Activated gamma-delta T cell treated with anti-CD3 and anti-CD28 coated beads, Interleukin-2, amount 50 U/mL, for 16 hours (primary cell): ENCODE measurements around the gene CYP2E1.
A peak's percentile ranks its signal among the peaks of the same experiment; 100 is the strongest.
"Not testable (repeated sequence)": the region's sequence is repeated elsewhere in the genome, so short reads cannot be mapped to it uniquely, and the experiment has no call there.

Experiments
- DNase-seq: peaks from one replicate; pipeline ENCODE4 v3.0.0-alpha.2; 2020; ENCODE audit warnings: low read depth

CYP2E1 gene

DNA sequence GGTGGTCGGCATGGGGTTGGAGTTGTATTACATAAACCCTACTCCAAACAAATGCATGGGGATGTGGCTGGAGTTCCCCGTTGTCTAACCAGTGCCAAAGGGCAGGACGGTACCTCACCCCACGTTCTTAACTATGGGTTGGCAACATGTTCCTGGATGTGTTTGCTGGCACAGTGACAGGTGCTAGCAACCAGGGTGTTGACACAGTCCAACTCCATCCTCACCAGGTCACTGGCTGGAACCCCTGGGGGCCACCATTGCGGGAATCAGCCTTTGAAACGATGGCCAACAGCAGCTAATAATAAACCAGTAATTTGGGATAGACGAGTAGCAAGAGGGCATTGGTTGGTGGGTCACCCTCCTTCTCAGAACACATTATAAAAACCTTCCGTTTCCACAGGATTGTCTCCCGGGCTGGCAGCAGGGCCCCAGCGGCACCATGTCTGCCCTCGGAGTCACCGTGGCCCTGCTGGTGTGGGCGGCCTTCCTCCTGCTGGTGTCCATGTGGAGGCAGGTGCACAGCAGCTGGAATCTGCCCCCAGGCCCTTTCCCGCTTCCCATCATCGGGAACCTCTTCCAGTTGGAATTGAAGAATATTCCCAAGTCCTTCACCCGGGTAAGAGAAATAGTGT, at the start of gene CYP2E1:
Gene CYP2E1 (plus strand): TSS at position 407 of the 632 bp plus-strand sequence. CDS start 33 bp downstream, at position 440.
- no peak for DNase-seq

DNA sequence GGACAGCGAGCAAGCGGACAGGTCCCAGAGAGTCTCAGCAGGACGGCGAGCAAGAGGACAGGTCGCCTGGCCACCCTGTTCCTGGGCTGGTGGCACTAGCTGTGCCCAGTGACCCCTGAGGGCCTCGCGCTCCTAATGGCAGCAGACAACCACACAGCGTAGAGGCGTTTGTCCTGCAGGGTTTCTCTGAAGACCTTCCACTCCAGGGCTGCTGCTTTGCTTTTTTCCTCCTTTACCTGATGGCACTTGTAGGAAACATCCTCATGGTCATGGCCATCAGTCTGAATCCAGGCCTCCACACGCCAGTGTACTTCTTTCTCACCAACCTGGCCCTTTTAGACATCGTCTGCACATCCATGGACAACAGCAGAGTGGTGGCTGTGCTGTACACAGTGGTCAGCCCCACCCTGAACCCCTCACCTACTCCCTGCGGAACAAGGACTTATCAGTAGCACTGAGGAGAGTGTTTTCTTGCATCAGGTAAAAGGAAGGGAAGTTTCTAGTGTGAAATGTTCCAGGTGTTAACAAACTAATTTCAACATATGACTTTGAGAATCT, 46.0 kb upstream of the CYP2E1 start:
- DNase-seq = no peak

DNA sequence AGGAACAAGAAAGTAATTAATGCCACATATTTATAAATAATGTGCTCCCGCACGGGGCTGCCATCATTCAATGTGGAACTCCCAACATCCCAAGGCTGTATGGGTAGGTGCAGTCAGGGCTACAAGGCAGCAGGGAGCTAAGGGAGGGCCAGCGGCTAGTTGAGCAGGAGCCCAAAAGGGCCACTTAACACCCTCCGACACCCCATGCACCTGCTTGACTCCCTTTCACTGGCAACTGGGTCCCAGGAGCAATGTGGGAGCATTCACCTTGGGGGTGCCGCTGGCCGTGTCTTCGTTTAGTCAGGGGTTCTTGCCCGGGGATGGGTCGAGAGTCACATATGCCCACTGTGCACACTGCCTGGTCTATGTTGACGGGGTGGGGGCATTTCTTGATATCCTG, 45.5 kb upstream of the CYP2E1 start:
- no peak for DNase-seq

DNA sequence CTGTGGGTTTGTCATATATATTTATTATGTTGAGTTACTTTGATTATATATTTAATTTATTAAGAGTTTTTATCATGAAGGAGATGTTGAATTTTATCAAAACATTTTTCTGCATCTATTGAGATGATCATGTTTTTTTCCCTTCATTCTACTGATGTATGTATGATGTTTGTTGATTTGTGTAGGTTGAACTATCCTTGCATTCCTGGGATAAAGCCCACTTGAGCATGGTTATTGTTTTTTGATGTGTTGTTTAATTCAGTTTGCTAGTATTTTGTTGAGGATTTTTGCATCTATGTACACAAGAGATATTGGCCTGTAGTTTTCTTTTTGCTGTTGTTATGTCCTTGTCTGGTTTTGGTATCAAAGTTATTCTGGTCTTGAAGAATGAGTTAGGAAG, 42.3 kb upstream of the CYP2E1 start:
- DNase-seq = no peak

DNA sequence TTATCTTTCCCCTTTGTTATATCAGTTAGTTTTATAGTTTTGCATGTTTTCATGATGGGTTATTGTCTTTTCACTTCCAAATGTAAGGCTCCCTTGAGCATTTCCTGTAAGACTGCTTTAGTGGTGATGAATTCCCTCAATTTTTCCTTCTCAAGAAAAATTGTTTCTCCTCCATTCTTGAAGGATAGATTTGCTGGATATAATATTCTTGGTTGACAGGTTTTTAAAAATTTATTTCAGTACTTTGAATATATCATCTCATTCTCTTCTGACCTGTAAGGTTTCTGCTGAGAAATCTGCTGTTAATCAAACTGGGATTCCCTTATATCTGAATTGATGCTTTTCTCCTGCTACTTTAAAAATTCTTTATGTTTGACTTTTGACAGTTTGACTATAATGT, 40.1 kb upstream of the CYP2E1 start:
- no peak for DNase-seq

DNA sequence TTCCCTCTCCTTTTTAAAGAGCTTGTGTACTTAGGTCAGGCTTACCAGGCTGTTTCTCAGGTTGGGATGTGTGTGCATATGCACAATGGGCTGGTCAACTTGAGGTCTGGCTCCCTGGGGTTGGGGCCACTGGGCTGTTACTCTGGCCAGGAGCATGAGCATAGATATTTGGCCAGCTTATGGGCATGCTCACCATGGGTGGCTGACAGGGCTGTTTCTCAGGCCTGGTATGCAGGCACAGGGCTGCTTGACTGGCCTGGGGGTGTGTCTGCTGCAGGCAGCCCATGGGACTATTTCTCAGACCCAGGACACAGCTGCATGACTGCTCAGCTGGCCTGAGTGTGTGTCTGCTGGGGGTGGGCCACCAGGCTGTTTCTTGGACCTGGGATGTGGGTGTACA, 38.8 kb upstream of the CYP2E1 start:
- no peak for DNase-seq

DNA sequence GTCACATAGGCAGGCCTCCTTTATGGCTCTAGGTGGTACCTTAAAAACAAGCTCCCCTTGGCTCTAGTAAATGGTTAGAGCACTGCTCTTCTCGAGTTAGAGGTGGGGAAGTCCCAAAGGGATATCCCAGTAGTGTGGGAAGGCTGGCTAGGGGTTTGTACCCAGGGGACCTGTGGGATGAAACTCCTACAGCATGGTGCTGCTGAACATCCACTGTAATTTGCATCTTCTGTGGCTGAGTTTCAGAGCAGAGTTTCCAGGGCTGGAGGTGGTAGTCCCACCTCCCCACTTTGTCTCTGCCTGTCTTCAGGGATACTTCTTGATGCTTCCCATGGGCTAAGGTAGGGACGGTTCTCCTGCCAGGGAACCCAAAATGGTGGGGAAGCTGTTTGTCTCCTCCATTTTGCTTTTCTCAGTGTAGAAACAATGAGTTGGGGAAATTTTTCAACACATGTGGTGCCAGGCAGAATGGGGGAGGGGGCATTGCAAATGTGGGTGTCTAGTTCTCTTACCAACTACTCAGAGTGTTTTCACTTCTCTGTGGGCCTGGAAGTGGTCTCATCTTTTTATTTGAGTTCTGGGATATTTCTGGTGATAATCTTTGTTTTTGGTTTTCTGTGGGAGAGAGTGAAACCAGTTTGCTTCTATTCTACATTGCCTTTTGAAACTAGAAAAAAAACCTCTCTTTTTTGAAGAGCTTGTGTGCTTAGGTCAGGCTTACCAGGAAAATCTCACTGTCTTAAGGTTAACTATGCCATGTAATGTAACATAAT, 37.2 kb upstream of the CYP2E1 start:
- no peak for DNase-seq

DNA sequence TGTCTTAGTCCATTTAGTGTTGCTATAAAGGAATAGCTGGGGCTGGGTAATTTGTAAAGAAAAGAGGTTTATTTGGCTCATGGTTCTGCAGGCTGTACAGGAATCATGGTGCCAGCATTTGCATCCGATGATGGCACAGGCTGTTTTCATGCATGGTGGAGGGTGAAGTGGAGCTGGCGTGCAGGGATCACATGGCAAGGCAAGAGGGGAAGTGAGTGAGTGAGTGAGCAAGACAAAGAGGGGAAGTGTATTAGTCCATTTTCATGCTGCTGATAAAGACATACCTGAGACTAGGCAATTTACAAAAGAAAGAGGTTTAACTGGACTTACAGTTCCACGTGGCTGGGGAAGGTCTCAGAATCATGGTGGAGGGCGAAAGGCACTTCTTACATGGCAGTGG, 33.6 kb upstream of the CYP2E1 start:
- not testable (repeated sequence) for DNase-seq

DNA sequence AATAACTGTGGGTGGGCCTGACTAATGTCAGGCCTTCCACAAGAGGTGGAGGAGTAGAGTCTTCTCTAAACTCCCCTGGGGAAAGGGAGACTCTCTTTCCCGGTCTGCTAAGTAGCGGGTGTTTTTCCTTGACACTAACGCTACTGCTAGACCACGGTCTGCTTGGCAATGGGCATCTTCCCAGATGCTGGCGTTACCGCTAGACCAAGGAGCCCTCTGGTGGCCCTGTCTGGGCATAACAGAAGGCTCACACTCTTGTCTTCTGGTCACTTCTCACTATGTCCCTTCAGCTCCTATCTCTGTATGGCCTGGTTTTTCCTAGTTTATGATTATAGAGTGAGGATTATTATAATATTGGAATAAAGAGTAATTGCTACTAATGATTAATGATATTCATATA, 29.8 kb upstream of the CYP2E1 start:
- not testable (repeated sequence) for DNase-seq

DNA sequence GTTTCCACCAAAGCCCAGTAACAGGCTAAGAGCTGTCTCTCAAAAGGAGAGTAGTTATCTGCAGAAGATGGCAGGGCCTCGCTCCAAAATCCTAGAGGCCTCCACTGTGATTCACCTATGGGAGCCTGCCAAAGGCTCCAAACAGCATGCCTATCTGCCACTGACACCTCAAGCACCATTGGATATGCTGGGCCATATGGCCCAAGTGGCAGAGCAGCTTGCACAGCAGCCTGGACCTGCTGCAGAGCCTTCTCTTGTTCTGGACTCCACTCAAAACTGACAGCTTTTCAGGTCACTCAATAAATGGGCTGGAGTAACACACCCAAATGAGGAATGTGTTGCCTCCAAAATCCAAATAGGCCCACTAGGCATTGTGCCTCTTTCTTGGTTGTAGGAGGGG, 28.0 kb upstream of the CYP2E1 start:
- not testable (repeated sequence) for DNase-seq

DNA sequence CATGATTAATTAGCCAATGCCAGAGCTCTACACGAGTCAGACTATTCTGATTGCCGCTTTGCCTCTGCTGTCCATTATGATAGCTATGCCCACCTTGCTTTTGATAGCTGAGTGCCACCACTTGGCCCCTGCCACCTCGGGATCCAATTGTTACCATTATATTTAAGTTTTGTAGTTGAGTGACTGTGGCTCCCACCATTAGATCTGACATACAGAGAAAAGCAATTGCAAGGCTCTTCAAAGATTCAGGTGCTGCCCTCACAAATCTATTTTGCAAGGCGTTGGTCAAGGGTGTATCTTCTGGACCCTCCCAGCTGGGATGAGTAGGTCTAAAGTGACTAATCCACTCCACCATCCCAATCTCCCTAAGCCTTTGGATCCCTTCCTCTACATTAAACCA, 26.3 kb upstream of the CYP2E1 start:
- DNase-seq = not testable (repeated sequence)

DNA sequence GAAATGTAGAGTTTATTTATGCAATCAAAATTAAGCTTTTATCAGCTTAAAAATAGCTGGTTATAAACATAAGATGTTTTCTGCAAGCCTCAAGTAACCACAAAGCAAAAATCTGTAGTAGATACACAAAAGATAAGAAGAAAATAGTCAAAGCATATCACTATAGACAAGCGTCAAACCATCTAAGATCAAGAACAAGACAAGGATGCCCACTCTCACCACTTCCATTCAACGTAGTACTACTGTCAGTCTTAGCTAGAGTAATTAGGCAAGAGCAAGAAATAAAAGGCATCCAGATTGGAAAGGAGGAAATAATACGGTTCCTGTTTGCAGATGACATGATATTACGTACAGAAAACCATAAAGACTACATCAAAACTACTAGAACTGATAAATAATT, 17.5 kb upstream of the CYP2E1 start:
- no peak for DNase-seq

DNA sequence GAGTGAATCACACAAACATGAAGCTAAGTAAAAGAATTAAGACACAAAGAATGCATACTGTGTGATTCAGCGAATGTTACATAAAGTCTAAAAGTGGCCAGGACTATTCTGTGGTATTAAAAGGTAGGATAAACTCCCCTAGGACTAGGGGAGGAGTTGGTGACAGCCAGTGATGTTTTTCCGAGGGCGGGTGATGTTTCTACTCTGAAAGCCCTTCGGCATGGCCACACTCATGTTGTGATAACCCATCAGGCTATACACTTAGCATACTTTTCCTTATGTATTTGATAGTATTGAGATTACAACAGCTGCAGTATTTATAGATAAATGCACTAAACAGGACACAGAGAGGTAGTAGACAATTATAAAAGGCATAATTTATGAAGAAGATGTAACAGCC, 15.8 kb upstream of the CYP2E1 start:
- DNase-seq = no peak

DNA sequence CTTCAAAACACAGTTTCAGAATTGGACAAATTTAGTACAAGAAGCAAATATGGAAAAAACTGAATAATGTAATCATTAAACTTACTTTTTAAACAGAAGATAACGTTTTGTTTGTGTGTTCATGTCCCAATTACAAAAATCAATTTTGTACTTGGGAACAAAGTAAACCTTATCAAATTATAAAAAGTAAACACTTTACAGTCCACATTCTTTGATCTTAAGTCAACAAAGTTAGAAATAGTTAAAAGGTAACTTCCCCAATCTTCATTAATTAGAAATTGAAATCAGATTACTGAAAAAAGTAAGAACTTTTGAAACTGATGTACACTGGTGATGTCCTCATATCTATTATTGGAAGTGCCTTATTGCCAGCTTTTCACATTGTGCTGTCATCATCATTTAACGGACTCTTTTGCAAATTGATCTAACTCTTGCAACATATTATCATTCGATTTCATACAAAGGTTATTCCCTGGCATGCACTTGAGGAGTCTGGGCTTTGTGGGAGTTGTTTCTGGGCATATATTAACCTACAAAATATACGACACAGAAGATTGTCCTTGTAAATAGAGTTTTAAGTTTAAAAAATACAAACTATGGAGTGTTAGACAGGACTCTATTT, 15.1 kb upstream of the CYP2E1 start:
- DNase-seq = no peak

DNA sequence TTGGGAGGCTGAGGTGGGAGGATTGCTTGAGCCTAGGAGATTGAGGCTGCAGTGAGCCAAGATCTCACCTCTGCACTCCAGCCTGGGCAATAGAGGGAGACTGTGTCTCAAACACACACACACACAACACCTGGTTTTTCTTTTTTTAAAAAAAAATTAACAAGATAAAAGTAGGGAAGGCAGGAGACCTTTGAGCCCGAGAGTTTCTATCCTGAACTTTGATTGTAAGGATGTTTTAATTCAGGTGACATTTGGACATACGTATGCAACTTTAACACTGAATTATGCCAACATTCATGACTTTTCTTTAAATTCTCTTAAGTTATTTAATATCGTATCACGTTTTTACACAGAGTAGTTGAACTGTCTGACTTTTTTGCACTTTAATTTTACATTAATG, 11.7 kb upstream of the CYP2E1 start:
- DNase-seq = no peak

DNA sequence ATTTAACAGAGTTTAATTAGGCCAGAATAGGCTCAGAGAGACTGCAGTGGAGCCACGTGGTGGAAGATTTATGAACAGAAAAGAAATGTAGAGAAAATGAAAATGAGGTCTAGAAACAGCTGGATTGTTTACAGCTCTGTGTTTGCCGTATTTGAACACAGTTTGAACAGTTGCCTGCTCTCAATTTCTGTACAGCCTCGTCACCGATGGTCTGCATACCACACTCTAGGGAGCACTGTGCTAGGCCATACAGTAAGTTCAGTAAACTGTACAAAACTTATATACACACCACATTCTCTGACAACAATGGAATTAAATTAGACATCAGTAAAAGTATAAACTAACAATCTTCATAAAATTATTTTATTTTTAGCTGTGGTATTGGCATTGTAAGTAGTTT, 11.1 kb upstream of the CYP2E1 start:
- DNase-seq = no peak

DNA sequence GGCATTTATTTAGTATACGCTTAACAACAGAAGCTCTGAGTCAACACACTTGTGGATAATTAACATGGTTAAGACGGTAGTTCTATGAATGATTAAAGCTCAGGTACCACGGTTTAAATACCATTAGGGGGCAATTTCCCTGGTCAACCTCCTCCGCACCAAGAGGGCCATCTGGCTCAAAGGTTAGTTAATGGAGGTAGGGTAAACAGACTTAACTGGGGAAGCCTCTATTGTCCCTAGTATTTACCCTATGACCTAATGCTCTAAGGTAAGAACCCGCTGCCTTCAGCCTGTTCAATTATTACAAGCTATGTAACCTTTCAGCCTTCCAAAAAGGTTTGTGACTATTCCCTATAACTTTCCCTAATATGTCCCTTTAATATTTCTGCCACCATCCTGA, 8.6 kb upstream of the CYP2E1 start:
- DNase-seq = not testable (repeated sequence)

DNA sequence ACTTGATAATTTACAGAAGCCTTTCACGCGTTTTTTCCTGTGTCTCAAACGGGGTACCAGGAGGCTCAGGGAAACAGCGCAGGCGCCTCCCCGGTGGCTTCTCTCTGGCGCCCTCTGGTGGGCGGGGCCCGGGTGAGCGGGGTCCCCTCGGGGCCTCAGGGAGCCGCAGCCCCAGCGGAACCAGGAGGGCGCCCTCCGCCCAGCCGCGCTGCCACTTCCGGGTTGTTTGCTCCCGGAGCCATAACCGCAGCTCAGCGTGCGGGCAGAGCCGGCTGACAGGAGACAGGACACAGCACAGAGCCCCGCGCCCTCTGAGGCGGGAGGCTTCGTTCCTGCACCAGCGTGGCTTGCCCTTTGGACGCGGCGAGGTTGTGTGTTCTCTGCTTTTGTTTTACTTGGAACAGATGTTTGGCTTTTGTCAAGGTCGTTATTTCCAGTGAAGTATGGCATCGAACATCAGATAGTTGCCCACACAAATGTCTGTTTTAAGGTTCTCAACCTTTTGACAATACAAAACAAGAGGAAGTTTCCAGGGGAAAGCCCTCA, 6.9 kb upstream of the CYP2E1 start:
- DNase-seq = peak; percentile 91

DNA sequence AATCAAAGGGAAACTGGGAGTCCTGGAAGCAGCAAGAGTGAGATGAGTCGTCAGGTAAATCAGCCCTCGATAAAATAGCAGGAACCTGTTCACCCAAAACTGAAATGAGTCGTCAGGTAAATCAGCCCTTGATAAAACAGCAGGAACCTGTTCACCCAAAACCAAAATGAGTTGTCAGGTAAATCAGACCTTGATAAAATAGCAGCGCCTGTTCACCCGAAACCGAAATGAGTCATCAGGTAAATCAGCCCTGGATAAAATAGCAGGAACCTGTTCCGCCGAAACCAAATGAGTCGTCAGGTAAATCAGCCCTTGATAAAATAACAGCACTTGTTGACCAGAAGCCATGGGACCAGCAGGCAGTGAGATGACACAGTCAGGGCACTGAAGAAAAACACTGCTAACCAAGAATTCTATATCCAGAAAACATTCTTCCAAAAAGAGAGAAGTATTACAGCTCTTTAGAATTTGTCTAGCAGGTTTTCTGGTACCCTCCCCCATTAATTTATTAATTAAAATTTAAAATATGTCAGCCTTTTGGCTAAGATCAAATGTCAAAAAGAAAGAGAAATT, 3.4 kb upstream of the CYP2E1 start:
- DNase-seq = no peak

DNA sequence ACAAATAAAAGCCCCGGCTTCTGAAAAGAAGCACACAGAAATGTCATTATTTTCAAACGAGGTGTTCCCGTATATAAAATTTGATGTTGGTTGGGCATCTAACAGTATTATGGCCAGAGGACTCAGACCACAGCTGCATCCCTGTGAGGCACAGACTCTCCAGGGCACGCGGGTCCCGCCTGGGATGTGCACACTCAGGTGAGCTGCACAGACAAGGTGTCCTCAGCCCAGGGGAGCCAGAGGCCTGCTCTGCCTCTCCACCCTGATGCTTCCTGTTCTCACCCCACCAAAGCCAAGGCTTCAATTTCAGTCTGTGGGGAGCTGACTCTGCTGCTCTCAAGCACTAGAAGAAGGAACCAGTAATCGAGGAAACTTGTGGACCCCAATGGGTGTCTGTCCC, 1.7 kb upstream of the CYP2E1 start:
- DNase-seq = no peak

DNA sequence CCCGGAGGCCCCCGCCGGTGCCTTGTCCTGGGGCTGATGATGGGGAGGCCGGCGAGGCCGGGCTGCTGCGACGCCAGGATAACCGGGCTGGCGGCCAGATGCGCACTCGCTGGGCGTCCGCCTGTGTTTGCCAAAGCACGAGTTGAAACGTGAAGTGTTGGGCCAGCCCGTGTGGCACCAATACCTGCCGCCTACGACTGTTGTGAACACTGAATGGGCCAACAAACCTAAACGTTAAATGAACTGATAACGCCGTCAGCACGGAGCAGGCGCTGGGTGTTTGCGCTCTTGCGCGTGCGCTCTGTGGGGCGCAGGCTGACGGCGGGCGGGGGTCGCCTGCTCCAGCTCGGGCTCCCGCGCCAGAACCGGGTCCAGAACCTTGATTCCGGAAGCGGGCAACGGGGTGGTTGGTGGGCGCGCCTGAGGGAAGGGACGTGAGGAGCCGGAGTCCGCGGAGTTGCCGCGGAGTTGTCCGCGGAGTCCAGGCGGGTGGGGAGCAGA, 658 bp downstream of the CYP2E1 start:
- DNase-seq = no peak

DNA sequence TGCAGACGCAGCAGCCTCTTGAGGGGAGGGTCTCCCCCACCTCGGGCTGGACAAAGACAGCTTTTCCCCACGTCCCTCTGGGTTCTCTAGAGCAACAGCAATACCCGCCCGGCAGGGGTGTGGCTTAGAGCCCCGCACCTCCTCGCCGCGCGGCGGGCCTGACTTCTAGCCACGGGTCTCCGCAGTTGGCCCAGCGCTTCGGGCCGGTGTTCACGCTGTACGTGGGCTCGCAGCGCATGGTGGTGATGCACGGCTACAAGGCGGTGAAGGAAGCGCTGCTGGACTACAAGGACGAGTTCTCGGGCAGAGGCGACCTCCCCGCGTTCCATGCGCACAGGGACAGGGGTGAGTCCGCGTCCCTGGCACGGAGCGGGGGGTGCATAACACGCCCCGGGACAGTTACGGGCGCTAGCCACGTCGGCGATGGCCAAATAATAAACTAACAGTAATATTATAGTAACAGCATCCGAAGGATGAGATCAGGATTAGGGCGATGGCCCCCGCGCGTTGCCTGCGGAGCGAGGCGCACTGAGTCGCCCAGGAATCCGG, 1.2 kb downstream of the CYP2E1 start:
- no peak for DNase-seq
